Testis (tissue), 2 donors: ENCODE results near the gene SHOC2.

Experiments used
- CTCF ChIP-seq, 3 experiments: fragments of 450-650 bp in 2 of 3; fragments of 200-600 bp in 1 of 3; sonication (generic) in 1 of 3; IDR thresholded peaks; one replicate each; pipeline ENCODE4 v1.5.1; 2016 to 2019; ENCODE audit warnings: antibody characterized with exemption in 3 of 3, mild to moderate bottlenecking in 2 of 3, moderate library complexity in 1 of 3
- POLR2A ChIP-seq: fragments of 450-650 bp; IDR thresholded peaks from one replicate; pipeline ENCODE4 v1.6.1; 2017; ENCODE audit warnings: antibody characterized with exemption, mild to moderate bottlenecking, moderate library complexity

- TF ChIP-seq CTCF (IDR thresholded peaks at IDR 0.05), result no peak
- no peak for TF ChIP-seq POLR2A
Measured at GRCh38 chr10:110936757-110937156, 17.4 kb downstream of the SHOC2 start.
